ENCODE data around the gene NOTUM. TPM values are rescaled to one million over a fixed set of nuclear protein-coding genes. Genes with fewer than 3 reads are reported as not detected.
A peak's percentile ranks its signal among the peaks of the same experiment; 100 is the strongest.

Gene NOTUM
- total and polyA plus RNA-seq, 2 donors (not counting 3 experiments of a cell fraction or from before 2014, with no cell fraction given): not detected

- intact Hi-C loops (cut with micrococcal nuclease) (no loop called here), dilution Hi-C loops (cut with MboI; ENCODE audit: extremely low pct_ligation_motif_present, low sequenced_read_pairs) (no loop called here)
- Histone ChIP-seq H3K27ac (ENCODE audit: insufficient read depth, low read depth, low read length) (no peak overlapping the region), H3K79me2 (ENCODE audit: control insufficient read depth, insufficient read depth, low read length) (peaks cover 26% of the 10 kb centered on the region), H3K4me3 (replicated peaks in 1 of 3; ENCODE audit: insufficient read depth in 1 of 3, low read depth in 1 of 3, low read length in 3 of 3) (peak overlapping the region in 1 of 3 experiments; percentile 55), H2AFZ (ENCODE audit: low read depth, low read length) (no peak overlapping the region), H3K9ac (replicated peaks; ENCODE audit: extremely low read depth, insufficient read depth, low read length) (no peak overlapping the region), H3K27me3 (ENCODE audit: control insufficient read depth in 2 of 2, insufficient read depth in 2 of 2, low read length in 2 of 2) (no peaks in the 10 kb centered on the region), H3K36me3 (ENCODE audit: control insufficient read depth in 2 of 2, extremely low read depth in 1 of 2, insufficient read depth in 2 of 2, low read length in 2 of 2) (peaks cover 7 to 42% of the 10 kb centered on the region in 2 experiments), H3K9me1 (replicated peaks; ENCODE audit: control insufficient read depth, extremely low read depth, insufficient read depth, low read length) (no peaks in the 10 kb centered on the region), H3K9me3 (replicated peaks; ENCODE audit: control insufficient read depth, insufficient read depth, low read length) (no peaks in the 10 kb centered on the region), H4K20me1 (replicated peaks; ENCODE audit: control insufficient read depth, extremely low read depth, insufficient read depth, low read length) (no peaks in the 10 kb centered on the region), H3K4me2 (ENCODE audit: insufficient read depth, low read length) (peak overlapping the region; percentile 74), H3K4me1 (ENCODE audit: control insufficient read depth, extremely low read depth, insufficient read depth, low read length) (peaks cover 7% of the 10 kb centered on the region)
- POLR2A ChIA-PET: interaction anchor here (0.7 kb wide), 1 partner anchor 12 kb away, joined by 8 read pairs; no protein-coding TSS in a partner anchor
- BruUV-seq (replicated peaks): no TSS peak
- DNase-seq (ENCODE audit: low read depth, low spot score) (no peak), FAIRE-seq (no peak)
- CTCF ChIA-PET: interaction anchor here (1.1 kb wide), 2 partner anchors 10 to 12 kb away, joined by 4 to 6 read pairs; no protein-coding TSS in a partner anchor
- TF ChIP-seq JUN (IDR thresholded peaks at IDR 0.05; ENCODE audit: borderline replicate concordance, insufficient read depth, insufficient read length, low read depth) (no peak), EZH2 (IDR thresholded peaks at IDR 0.05; ENCODE audit: borderline replicate concordance, low read depth, low read length, severe bottlenecking) (no peak), POLR2AphosphoS5 (IDR thresholded peaks at IDR 0.05; ENCODE audit: insufficient read depth, low read depth, low read length) (no peak), MYC (IDR thresholded peaks at IDR 0.05; ENCODE audit: low read depth, low read length) (no peak), GATA2 (IDR thresholded peaks at IDR 0.05; ENCODE audit: insufficient read depth, insufficient read length, low read depth, low read length) (no peak), POLR2A (IDR thresholded peaks at IDR 0.05; ENCODE audit: low read depth, low read length) (no peak), FOS (IDR thresholded peaks at IDR 0.05; ENCODE audit: borderline replicate concordance, insufficient read depth, low read length) (no peak)
- TF ChIP-seq, protein P1, sequence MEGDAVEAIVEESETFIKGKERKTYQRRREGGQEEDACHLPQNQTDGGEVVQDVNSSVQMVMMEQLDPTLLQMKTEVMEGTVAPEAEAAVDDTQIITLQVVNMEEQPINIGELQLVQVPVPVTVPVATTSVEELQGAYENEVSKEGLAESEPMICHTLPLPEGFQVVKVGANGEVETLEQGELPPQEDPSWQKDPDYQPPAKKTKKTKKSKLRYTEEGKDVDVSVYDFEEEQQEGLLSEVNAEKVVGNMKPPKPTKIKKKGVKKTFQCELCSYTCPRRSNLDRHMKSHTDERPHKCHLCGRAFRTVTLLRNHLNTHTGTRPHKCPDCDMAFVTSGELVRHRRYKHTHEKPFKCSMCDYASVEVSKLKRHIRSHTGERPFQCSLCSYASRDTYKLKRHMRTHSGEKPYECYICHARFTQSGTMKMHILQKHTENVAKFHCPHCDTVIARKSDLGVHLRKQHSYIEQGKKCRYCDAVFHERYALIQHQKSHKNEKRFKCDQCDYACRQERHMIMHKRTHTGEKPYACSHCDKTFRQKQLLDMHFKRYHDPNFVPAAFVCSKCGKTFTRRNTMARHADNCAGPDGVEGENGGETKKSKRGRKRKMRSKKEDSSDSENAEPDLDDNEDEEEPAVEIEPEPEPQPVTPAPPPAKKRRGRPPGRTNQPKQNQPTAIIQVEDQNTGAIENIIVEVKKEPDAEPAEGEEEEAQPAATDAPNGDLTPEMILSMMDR (IDR thresholded peaks at IDR 0.05; ENCODE audit: extremely low read depth in 1 of 2, insufficient read depth in 1 of 2, low read depth in 1 of 2, low read length in 2 of 2): no peak
- TF ChIP-seq, protein P2, sequence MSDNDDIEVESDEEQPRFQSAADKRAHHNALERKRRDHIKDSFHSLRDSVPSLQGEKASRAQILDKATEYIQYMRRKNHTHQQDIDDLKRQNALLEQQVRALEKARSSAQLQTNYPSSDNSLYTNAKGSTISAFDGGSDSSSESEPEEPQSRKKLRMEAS (IDR thresholded peaks at IDR 0.05; ENCODE audit: insufficient read depth, insufficient read length): no peak
Observed at GRCh38 chr17:81916234-81917001, 44.6 kb downstream of the NOTUM start.

Measured in endothelial cell of umbilical vein (primary cell).